NB4 (cell line): ENCODE data around the gene PPIF.

Source experiments
- MYC ChIP-seq: IDR thresholded peaks from 2 replicates; pipeline ENCODE4 v1.6.1; 2011; ENCODE audit warnings: low read depth, low read length
- POLR2A ChIP-seq: IDR thresholded peaks from 2 replicates; pipeline ENCODE4 v1.6.1; 2011; ENCODE audit warnings: mild to moderate bottlenecking; ENCODE audit not compliant: insufficient read length; ENCODE audit errors: extremely low read depth
- TF ChIP-seq, protein P1 (sequence below): IDR thresholded peaks from one replicate; pipeline ENCODE4 v1.5.1; 2012; ENCODE audit warnings: low read depth, low read length
- TF ChIP-seq, protein P2 (sequence below): IDR thresholded peaks from 2 replicates; pipeline ENCODE4 v1.6.1; 2011; ENCODE audit warnings: low read depth, low read length

DNA sequence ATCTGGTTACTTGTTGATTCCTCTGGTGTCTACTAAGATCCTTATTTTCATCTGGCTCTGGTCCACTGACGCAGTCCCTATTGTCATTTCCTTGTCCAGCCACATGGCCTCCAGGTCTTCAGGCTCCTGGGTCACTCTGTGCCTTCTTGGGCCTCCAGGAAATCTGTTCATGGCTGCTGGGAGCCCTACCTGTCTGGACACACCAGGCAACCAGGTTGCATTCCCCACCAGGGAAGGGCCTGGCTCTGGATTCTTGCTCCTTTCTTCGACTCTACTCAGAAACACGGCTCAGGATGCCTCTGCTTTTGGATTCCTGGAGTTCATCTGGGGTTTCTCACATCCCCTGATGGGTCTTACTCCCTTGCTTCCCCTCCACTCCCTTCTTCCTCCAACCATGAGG is 8.0 kb upstream of the PPIF start:
- TF ChIP-seq, protein P1, sequence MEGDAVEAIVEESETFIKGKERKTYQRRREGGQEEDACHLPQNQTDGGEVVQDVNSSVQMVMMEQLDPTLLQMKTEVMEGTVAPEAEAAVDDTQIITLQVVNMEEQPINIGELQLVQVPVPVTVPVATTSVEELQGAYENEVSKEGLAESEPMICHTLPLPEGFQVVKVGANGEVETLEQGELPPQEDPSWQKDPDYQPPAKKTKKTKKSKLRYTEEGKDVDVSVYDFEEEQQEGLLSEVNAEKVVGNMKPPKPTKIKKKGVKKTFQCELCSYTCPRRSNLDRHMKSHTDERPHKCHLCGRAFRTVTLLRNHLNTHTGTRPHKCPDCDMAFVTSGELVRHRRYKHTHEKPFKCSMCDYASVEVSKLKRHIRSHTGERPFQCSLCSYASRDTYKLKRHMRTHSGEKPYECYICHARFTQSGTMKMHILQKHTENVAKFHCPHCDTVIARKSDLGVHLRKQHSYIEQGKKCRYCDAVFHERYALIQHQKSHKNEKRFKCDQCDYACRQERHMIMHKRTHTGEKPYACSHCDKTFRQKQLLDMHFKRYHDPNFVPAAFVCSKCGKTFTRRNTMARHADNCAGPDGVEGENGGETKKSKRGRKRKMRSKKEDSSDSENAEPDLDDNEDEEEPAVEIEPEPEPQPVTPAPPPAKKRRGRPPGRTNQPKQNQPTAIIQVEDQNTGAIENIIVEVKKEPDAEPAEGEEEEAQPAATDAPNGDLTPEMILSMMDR: no peak
- TF ChIP-seq MYC: no peak
- no peak for TF ChIP-seq POLR2A
- TF ChIP-seq, protein P2, sequence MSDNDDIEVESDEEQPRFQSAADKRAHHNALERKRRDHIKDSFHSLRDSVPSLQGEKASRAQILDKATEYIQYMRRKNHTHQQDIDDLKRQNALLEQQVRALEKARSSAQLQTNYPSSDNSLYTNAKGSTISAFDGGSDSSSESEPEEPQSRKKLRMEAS: no peak
